ENCODE measurements around the gene TUSC7.

- TF ChIP-seq CTCF (IDR thresholded peaks at IDR 0.05) = no peak
- no peak for TF ChIP-seq POLR2A (IDR thresholded peaks at IDR 0.05)
- no peak for TF ChIP-seq EP300 (IDR thresholded peaks at IDR 0.05)
Measured at GRCh38 chr3:116759316-116759715, 49.7 kb downstream of the TUSC7 start.

Data from tibial nerve (tissue), 4 donors.